Measurements from ENCODE around the gene OSBPL10.

The OSBPL10 gene

DNA sequence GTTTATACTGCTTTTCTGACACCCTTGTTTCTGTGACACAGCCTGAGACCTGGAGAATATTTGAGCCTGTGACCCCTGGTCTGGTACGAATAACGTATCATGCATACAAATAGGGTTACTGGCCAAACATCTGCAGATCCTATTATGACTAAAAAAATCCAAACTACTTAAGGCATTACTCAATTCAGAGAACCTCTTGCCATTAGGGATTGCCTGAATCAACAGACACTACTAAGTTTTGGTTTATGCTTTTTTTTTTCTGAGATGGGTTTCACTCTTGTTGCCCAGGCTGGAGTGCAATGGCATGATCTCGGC lies 35.4 kb downstream of the OSBPL10 start:
- no peak for TF ChIP-seq EZH2phosphoT487 (IDR thresholded peaks at IDR 0.05; ENCODE audit: borderline replicate concordance)
- TF ChIP-seq, protein P1, sequence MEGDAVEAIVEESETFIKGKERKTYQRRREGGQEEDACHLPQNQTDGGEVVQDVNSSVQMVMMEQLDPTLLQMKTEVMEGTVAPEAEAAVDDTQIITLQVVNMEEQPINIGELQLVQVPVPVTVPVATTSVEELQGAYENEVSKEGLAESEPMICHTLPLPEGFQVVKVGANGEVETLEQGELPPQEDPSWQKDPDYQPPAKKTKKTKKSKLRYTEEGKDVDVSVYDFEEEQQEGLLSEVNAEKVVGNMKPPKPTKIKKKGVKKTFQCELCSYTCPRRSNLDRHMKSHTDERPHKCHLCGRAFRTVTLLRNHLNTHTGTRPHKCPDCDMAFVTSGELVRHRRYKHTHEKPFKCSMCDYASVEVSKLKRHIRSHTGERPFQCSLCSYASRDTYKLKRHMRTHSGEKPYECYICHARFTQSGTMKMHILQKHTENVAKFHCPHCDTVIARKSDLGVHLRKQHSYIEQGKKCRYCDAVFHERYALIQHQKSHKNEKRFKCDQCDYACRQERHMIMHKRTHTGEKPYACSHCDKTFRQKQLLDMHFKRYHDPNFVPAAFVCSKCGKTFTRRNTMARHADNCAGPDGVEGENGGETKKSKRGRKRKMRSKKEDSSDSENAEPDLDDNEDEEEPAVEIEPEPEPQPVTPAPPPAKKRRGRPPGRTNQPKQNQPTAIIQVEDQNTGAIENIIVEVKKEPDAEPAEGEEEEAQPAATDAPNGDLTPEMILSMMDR (conservative IDR thresholded peaks at IDR 0.05; ENCODE audit: low read length): no peak
- Histone ChIP-seq H3K36me3 (ENCODE audit: insufficient read depth, low read length) (no peaks in the 10 kb centered on the region), H3K9me3 (ENCODE audit: insufficient read depth, low read depth, low read length) (no peaks in the 10 kb centered on the region), H3K4me1 (ENCODE audit: insufficient read depth, low read length, poor library complexity, severe bottlenecking) (no peaks in the 10 kb centered on the region), H3K9me2 (replicated peaks; ENCODE audit: low read depth, low read length) (no peaks in the 10 kb centered on the region), H2AFZ (ENCODE audit: low read length) (no peak overlapping the region), H3K27me3 (ENCODE audit: insufficient read depth, low read length, poor library complexity, severe bottlenecking) (no peaks in the 10 kb centered on the region), H3K4me2 (ENCODE audit: low read depth, low read length, poor library complexity, severe bottlenecking) (no peak overlapping the region), H3K79me2 (ENCODE audit: insufficient read depth, low read length) (no peaks in the 10 kb centered on the region), H3K9ac (ENCODE audit: low read depth, low read length, poor library complexity, severe bottlenecking) (no peak overlapping the region), H3F3A (ENCODE audit: low read depth) (no peaks in the 10 kb centered on the region), H3K4me3 (ENCODE audit: low read length, poor library complexity, severe bottlenecking) (no peak overlapping the region), H4K20me1 (ENCODE audit: insufficient read depth, low read length, poor library complexity, severe bottlenecking) (no peaks in the 10 kb centered on the region)

DNA sequence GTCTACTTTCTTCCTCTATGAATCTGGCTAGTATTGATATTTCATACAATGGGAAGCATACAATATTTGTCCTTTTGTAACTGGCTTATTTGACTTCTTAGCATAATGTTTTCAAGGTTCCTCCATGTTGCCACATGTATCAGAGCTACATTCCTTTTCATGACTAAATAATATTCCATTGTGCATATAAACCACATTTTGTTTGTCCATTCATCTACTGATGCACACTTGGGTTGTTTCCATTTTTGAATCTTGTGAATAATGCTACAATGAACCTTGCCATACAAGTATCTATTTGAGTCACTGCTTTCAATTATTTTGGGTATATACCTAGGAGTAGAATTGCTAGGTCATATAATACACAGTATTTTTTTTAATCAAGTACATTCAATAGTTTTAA lies 38.0 kb downstream of the OSBPL10 start:
- Histone ChIP-seq H3K4me1 (ENCODE audit: insufficient read depth, low read length, poor library complexity, severe bottlenecking) (no peaks in the 10 kb centered on the region), H3K9ac (ENCODE audit: low read depth, low read length, poor library complexity, severe bottlenecking) (no peak overlapping the region)

DNA sequence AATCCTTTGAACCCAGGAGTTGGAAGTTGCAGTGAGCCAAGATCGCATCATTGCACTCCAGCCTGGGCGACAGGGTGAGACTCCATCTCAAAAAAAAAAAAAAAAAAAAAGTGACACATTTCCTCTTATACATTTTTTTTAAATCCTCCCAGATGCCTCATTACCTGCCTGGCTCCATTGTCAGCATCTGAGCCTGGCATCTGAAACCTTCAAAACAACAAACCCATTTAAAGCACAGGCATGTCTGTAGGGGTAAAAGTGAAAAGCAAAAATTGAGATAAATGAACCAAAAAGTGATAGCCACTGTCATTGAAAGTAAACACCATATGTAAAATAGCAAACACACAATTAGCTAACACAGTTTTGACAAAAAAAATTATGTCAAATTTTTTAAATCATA lies 38.6 kb downstream of the OSBPL10 start:
- H3K79me2 ChIP-seq (ENCODE audit: insufficient read depth, low read length): no peaks in the 10 kb centered on the region
- no peak overlapping the region for H3K4me3 ChIP-seq (ENCODE audit: low read length, poor library complexity, severe bottlenecking)
- no peak overlapping the region for H3K9ac ChIP-seq (ENCODE audit: low read depth, low read length, poor library complexity, severe bottlenecking)
- no peaks in the 10 kb centered on the region for H3F3A ChIP-seq (ENCODE audit: low read depth)
- TF ChIP-seq, protein P1 (conservative IDR thresholded peaks at IDR 0.05; ENCODE audit: low read length): no peak
- no peak for TF ChIP-seq EZH2phosphoT487 (IDR thresholded peaks at IDR 0.05; ENCODE audit: borderline replicate concordance)
- H4K20me1 ChIP-seq (ENCODE audit: insufficient read depth, low read length, poor library complexity, severe bottlenecking): no peaks in the 10 kb centered on the region
- H3K9me2 ChIP-seq (replicated peaks; ENCODE audit: low read depth, low read length): no peaks in the 10 kb centered on the region
- H2AFZ ChIP-seq (ENCODE audit: low read length): no peak overlapping the region
- no peaks in the 10 kb centered on the region for H3K4me1 ChIP-seq (ENCODE audit: insufficient read depth, low read length, poor library complexity, severe bottlenecking)
- no peaks in the 10 kb centered on the region for H3K9me3 ChIP-seq (ENCODE audit: insufficient read depth, low read depth, low read length)
- H3K27me3 ChIP-seq (ENCODE audit: insufficient read depth, low read length, poor library complexity, severe bottlenecking): peaks cover 4% of the 10 kb centered on the region
- no peak overlapping the region for H3K4me2 ChIP-seq (ENCODE audit: low read depth, low read length, poor library complexity, severe bottlenecking)
- H3K36me3 ChIP-seq (ENCODE audit: insufficient read depth, low read length): no peaks in the 10 kb centered on the region

More for the DNA sequence above, 38.0 kb downstream of the OSBPL10 start:
- Histone ChIP-seq H3K4me2 (ENCODE audit: low read depth, low read length, poor library complexity, severe bottlenecking) (no peak overlapping the region), H3K4me3 (ENCODE audit: low read length, poor library complexity, severe bottlenecking) (no peak overlapping the region), H2AFZ (ENCODE audit: low read length) (no peak overlapping the region), H3K79me2 (ENCODE audit: insufficient read depth, low read length) (no peaks in the 10 kb centered on the region), H3K9me3 (ENCODE audit: insufficient read depth, low read depth, low read length) (no peaks in the 10 kb centered on the region), H3F3A (ENCODE audit: low read depth) (no peaks in the 10 kb centered on the region), H3K27me3 (ENCODE audit: insufficient read depth, low read length, poor library complexity, severe bottlenecking) (peaks cover 4% of the 10 kb centered on the region), H3K36me3 (ENCODE audit: insufficient read depth, low read length) (no peaks in the 10 kb centered on the region), H3K9me2 (replicated peaks; ENCODE audit: low read depth, low read length) (no peaks in the 10 kb centered on the region), H4K20me1 (ENCODE audit: insufficient read depth, low read length, poor library complexity, severe bottlenecking) (no peaks in the 10 kb centered on the region)
- TF ChIP-seq, protein P1 (conservative IDR thresholded peaks at IDR 0.05; ENCODE audit: low read length): no peak
- TF ChIP-seq EZH2phosphoT487 (IDR thresholded peaks at IDR 0.05; ENCODE audit: borderline replicate concordance): no peak

Data from Loucy (cell line).